Measurements from ENCODE around the gene ELL. TPM values are rescaled to one million over a fixed set of nuclear protein-coding genes. Genes with fewer than 3 reads are reported as not detected.

ELL gene
- total RNA-seq, 1 experiment from 2014 or later: 4.9 TPM

DNA sequence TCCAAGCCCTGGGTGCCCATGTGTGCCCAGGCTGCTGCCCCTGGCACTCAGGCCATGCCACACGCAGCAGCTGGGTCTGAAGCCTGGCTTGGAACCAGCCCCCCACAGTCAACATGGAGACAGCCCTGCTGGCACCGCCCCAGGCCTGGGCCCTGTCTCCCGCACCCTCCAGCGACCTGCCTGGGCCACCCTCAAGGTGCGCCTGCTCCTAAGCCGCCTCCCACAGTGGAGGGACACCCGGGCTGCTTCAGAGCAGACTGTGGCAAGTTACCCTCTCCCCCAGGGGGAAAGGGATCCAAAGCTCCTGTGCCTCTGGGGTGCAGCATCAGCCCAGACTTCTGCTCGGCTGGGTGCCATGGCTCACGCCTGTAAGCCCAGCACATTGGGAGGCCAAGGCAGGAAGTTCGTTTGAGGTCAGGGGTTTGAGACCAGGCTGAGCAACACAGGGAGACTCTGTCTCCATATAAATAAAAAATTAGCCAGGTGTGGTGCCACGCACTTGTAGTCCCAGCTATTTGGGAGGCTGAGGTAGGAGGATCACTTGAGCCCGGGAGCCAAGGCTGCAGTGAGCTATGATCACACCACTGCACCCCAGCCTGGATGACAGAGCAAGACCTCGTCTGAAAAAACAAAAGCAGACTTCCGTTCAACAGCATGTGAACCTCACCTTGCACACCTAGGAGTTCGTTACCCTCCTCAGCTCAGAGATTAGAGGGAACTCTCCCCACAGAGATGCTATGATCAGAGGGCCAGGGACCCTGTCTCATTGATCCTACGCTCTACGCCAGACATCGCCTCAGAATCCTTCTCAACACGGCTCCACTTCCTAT lies 15.6 kb downstream of the ELL start:
- DNase-seq (ENCODE audit: low spot score): no peak

DNA sequence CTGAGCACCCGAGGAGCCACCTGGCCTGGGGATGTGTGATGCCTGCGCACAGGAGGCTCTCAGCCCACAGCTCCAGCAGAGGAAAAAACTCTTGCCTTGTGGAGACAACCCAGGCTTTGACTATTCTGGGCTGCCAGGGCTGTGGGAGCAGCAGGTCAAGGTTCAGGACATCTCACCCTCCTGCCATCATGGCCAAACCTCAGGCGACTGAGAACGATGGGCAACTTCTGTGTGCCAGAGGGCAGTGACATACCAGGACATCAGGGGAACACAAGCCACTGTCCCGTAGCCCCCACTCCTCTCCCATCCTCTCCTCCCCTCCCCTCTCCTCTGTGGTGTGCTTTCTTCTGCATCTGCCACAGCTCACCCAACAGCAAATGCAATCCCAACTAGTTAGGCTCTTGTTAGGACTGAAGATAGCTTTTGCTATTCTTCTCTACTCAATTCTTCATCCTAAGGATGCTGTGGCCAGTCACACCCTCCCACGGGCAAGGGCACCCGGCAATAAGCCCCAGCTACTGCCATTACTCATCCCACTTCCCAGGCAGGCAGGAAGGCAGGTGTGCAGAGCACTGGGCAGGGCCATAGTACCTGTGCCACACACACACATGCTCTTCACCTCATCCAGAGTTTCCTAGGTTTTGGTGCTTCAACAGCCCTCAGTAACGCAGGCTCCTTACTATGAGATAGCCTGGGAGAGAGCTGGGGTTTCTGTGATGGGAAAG lies 16.8 kb downstream of the ELL start:
- DNase-seq (ENCODE audit: low spot score): no peak

DNA sequence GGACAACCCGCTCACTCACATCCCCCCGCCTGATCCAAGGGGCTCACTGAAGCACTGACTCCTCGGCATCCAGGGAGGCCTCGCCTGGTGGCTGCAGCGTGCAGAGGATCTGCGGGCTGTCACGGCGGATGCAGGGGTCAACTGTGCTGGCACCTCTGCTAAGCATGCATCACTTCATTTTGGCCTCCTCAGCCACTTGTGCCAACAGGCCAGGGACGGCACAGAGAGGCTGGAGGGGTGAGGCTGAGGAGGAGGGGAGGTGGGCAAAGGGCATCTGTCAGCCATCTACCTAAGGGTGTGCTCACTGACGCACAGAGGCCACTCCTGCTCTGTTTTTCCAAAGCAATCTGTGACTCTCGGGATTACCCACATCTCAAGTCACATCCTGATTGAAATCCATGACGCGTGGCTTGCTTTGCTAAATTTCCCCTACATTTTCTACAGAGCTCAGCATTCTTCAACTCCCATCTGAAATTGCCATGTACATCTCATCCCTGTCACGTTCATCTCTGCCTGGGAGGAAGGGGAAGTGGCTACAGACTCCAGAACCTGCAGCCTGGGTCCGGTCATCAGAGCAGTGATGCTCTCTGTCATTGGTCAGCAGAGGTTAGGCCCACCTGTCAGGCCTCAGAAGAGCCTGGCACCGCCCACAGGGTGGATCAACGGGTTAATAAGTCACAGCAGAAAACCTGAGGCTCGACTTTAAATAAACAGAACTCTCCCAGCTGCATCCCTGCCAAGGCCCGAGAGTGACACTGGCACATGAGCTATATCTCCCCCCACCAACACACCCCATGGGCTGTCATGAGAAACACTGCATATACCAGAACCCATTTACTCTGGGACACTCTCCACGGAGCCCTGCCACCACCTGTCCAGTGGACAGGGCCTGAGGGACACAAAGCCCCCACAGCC lies 17.6 kb downstream of the ELL start:
- no peak for DNase-seq (ENCODE audit: low spot score)

DNA sequence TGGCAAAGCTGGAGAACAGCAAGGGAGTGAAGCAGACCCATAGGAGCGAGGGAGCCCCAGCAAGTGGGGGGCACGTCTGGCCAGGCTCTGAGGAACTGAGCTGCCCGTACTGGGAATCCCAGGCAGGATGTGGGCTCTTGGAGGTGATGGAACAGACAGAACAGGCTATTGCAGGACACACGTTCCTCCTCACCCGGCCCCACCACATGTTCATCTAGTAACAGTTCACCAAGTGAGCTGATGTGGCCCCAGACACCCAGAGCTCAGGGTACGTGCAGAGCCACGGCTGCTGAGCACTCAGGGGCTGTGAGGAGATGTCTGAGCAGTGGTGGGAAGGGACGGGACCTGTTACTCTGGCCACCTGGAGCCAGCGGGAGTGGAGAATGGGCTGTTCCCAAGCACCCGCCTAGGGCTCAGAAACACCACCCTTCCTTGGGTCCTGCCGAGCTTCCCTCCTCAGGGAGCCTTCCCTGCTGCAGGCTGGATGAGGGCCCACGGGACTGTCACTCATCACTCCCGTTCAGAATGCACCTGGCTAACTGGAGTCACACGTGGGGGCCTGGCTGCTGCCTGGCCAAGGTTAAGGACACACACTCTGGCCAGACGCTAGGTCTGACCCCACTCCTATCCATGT lies 18.4 kb downstream of the ELL start:
- DNase-seq (ENCODE audit: low spot score): no peak

DNA sequence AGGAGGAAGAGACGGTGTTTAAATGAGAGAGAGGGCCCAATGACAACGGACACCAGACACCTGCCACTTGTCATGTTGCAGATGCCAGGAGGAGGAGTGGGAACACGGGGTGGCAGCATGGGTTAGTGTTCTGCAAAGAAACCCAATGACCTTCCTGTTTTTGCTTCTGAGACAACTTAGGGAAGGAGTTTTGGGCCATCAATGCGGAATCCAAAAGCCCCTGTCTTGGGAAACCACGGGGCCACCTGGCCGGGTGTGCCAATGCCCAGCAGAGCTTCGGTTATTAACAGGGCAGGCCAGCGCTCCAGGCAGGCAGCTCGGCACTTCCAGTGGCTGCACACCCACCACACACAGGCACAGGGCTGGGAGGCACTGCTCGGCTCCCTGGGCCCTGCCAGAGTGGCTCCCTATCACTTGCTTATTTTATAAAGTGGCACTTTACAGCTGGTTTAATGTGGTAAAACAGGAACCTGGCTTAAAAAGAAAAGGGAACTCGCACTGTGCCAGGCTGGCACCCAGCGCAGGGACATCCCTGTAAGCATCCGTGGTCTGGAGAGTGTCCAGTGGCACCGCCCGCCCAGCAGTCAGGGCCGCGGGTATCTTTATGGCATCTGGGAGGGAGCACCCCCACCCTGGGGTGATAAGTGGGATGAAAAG lies 19.1 kb downstream of the ELL start:
- no peak for DNase-seq (ENCODE audit: low spot score)

DNA sequence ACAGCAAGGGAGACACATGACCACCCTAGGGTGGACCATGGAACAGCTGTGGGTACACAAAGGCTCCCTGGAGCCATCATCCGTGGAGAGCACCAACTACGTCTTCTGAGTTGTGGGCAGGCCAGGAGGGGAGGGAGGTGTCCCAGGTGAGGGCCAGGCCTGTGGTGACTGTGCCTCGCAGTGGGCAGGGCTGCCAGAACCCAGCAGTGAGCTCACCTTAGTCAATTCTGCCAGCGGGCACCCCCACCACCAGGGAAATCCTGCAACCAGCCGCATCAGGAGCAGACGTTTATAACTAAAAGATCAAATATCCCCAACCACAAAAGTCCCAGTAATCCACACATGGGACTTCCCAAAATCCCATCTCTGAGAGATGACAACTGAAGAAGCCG lies 19.6 kb downstream of the ELL start:
- DNase-seq (ENCODE audit: low spot score): no peak

DNA sequence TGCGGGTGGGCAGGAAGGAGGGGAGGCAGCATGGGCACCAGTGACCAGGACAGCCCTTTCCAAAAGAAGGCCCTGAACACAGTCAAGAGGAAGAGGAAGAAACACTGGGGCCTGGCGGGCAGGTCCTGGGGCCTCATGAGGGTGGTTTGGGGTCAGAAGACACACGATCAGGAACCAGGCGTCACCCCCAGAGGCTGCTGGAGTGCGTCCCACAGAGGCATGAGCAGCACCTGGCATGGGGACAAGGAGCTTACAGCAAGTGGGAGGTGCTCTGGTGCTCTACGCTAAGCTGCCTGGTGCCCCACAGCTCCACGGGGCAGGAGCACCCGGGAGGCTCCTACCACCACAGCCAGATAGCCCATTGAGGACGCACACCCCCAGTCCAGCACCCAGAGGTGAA lies 20.0 kb downstream of the ELL start:
- no peak for DNase-seq (ENCODE audit: low spot score)

DNA sequence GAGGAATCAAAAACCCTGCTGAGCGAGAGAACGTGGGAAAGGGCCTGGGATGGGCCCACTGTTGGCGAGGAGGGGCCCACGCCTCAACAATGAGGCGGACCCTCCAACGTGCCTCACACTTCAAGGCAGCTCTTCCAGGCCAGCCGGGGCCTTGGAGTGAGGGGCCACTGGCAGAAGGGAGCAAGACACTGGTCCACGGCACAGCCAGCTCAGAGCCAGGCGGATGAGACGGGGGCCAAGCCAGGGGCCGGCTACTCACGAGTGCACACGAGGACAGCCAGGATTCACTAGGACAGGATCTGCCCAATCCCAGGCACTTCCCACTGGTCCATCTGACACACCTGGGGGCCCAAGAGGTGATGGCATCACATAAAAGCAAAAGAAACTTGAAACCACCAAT lies 20.5 kb downstream of the ELL start:
- no peak for DNase-seq (ENCODE audit: low spot score)

DNA sequence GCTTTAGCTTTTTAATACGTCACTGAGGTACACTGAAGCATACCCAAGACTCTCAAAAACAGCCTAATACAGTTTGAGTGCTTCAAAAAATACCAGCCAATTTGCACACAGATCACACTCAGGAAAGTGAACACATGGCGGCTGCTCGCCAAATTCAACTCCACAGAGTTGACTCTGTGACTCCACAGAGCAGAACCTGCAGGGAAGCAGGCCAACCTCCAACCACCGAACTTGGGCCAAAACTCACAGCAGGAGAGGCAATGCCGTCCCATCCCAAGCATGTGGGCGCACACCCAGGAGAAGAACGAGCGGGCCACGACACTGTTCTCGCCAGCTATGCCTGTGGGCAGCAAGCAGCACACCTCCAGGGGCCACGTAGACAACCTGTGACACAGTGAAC lies 21.1 kb downstream of the ELL start:
- DNase-seq (ENCODE audit: low spot score): no peak

DNA sequence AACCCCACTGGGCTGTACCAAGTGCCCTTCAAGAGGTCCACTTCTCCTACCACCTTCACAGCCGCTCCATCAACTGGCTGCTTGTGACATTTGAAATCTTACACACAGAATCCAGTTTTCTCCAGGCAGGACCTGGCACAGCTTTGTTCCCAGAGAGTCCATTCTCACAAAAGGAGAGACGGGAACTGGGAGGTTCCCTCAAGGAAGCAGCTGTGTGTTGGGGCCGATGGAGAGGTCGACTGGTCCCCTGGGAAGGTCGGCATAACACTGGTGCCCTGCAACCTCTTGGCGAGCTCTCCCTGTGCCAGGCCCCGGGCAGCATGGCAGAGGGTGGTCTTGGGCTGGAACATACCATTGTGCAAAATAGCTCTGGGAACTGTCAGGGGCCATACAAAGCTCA lies 21.5 kb downstream of the ELL start:
- DNase-seq (ENCODE audit: low spot score): no peak

DNA sequence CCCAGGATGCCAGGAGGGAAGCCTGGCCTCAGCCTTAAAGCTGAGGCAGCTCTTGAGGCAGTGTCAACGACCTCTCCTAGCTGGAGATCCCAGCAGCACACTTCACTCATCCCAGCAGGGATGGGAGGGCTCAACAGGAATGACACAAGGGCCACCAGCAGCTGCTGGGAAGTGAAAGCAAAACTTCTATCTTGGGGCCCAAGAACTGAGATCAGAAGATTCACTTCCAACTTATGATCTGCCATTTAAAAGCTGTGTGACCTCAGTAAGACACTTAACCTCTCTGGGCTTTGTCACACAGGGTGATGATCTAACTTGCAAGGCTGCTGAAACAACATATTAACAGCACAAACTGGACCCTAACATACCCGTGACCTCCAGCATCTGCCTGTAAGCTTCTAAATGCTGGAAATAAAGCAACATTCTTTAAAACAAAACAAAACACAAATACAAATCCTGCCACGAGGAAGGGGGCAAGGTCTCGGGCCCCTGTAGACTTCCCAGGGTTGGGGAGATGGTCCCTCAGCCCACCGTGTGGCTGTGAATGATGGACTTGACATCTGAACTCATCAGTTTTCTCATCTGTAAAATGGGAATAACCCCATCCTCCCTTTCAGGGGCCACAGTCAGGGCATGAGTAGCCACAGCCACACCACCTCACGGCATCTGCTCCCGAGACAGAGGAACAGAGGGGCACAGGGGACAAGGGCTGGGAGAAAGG lies 22.7 kb downstream of the ELL start:
- DNase-seq (ENCODE audit: low spot score): no peak

DNA sequence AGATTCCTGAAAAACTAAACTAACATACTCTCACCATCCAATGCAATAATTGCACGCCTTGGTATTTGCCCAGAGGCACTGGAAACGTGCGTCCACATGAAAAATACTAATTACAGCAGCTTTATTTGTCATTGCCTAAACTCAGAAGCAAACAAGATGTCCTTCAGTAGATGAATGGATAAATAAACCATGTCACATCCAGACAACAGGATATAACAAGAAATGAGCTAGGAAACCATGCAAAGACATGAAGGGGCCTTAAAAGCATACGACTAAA lies 25.0 kb downstream of the ELL start:
- no peak for DNase-seq (ENCODE audit: low spot score)

DNA sequence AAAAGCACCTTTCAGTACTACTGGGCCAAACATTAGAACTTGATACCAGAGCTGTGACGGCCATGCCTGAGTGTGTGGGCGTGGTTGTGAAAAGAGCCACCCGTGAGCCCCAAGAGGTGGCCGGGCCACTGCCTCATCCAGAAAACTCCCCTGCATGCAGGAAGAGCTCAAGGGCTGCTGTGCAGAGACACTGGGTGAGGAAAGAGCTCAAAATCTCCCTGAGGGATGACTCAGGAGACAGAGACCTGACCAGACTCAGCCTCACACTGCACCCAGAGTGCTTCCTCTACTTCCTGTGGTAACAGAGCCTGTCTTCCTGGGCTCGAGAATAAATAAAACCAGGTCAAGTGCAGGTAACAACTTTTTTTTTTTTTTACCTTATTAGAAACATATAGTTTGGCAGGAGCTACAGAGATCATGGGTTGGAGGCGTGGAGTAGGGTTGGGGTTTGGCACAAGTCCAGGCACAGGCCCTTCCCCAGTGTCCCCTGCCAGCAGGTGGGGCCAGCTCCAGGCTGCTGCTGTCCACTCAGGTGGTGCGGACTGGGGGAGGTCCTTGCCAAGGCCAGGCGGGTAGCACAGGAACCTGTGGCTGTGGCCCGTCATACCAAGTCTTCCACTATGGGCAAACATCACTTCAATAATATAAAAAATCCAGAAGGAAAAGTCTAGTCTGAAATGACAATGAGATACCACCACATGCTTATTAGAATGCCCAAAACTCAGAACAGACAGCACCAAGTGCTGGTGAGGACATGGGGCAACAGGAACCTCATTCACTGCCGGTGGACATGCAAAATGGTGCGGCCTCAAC lies 25.5 kb downstream of the ELL start:
- DNase-seq (ENCODE audit: low spot score): no peak

DNA sequence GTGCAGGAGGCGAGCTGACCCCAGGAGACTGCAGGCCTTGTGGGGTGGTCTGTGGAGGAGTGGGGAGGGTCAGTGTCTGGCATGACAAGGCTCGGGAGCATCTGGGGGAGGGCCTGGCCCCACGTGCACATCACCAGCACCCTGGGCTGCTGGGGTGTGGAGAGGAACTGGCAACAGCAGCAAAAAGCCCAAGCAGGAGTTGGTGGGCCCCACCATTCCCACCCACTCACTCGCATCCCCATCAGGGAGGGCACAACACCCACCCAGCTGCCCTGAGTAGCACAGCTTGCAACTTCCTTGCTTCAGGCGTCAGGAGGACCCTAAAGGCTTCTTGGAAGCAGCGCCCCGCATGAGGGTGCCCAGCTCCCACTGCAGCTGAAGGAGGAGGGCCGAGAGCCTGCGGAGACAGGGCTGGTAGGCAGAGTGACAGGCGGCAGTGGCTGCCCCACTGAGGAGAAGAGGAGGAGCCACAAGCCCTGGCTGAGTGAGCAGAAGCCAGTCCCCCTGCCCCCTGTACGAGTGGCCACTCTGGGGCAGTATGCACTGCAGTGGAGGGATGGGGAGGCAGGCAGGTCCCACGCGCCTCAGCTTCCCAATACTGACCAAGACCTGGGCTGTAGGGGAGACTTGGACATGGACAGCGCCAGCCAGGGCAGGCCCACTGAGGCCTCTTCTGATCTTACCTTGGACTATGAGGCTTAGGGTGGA lies 26.5 kb downstream of the ELL start:
- DNase-seq (ENCODE audit: low spot score): no peak

DNA sequence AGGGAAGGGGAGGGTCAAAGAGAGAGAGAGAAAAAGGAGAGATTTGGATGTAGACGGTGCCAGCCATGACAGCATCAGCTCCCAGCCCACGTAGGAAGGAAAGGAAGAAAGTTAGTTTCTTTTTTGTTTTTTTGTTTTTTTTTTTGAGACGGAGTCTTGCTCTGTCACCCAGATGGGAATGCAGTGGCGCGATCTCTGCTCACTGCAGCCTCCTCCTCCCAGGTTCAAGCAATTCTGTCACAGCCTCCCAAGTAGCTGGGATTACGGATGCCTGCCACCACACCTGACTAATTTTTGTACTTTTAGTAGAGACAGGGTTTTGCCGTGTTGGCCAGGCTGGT lies 27.6 kb downstream of the ELL start:
- no peak for DNase-seq (ENCODE audit: low spot score)

DNA sequence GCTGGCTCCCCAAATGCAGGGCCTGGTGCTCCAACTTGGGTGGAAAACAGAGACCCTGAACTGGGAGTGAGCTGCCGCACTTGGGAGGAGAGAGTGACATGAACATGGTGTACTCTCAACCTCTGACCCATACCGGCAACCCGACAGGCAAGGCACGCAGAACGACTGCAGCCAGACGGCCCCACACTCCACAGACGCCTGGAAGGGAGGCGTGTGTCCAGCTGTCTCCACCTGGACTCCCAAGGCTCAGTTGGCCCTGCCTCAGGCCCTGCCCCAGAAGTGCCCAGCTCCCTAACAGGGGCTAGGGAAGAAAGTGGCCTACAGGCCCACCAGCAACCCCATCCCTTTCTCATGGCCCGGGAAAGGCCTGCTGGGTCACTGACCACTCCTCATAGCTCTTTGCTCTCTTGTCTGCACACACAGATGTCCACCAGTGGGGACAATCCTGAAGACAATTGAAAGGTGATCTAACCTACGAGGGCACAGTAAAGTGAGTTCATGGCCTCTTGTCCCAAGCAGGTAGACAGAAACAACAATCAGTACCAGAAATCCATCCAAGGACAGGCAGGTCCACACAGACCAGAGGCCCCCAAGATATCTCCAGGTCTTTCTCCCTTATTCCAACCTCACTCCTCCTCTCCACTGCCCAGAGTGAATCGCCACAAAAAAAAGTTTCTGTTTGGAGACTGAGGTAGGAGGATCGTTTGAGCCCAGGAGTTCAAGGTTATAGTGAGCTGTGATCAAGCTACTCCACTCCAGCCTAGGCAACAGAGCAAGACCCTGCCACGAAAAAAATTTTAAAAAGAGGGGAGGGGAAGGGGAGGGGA lies 28.2 kb downstream of the ELL start:
- DNase-seq (ENCODE audit: low spot score): no peak

DNA sequence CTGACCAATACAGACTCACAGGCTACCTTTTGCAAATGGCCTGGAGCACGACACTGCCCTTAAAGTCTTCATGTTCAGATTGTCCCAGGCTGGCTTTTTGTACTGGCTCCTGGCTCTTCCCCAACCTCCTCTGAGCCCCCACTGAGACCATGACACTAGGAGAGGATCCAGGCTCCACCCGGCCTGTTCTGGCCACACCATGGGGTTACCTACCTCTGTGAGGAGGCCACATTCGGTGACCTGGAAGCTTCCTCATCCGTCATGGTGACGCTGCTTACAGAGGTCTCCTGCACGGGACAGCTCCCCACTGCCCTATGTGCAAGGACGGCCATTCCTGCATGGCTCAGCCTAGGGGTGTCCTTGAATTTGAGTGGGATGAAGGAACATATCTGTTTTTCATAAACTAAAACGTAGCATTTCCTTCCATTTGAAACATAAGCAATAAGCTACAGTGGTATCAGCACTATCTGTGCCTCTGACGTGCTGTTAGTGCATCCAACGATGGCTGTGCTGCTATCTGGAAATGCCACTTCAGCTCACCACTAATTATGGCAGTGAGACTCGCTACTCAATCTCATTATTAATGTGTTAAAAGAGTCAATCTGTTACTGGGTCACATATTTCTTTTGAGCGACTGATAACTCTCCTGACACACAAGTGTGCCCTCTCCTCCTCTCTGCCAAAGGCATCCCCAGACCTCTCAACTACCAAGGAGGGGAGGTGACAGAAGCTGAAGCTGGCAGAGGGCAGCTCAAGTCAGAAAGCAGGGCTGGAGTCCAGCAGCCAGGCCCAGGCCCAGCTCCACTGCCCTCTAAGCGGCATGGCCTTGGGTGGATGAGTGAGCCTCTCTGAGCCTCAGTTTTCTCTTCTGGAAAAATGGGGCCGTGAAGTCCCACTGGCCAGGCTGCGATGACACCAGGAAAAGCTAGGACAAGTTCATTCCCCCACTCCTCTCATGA lies 29.6 kb downstream of the ELL start:
- no peak for DNase-seq (ENCODE audit: low spot score)
